ENCODE results near the gene CCNI2.

Gene CCNI2

GRCh38 chr5:132750471-132751230 lies 3.4 kb downstream of the CCNI2 start:
- no peak for DNase-seq (ENCODE audit: low read depth)

GRCh38 chr5:132751444-132751843 lies 4.2 kb downstream of the CCNI2 start:
- DNase-seq (ENCODE audit: low read depth), result no peak

- no peak for DNase-seq (ENCODE audit: low read depth)
Observed at GRCh38 chr5:132751971-132752580, 4.8 kb downstream of the CCNI2 start.

GRCh38 chr5:132752581-132753125 lies 5.4 kb downstream of the CCNI2 start:
- DNase-seq (ENCODE audit: low read depth), result no peak

- no peak for DNase-seq (ENCODE audit: low read depth)
Observed at GRCh38 chr5:132753135-132753987, 6.1 kb downstream of the CCNI2 start.

- DNase-seq (ENCODE audit: low read depth), result no peak
Observed at GRCh38 chr5:132754111-132754510, 6.9 kb downstream of the CCNI2 start.

GRCh38 chr5:132754947-132755346 lies 7.7 kb downstream of the CCNI2 start:
- no peak for DNase-seq (ENCODE audit: low read depth)

- no peak for DNase-seq (ENCODE audit: low read depth)
Observed at GRCh38 chr5:132756542-132756941, 9.3 kb downstream of the CCNI2 start.

GRCh38 chr5:132758451-132758850 lies 11.2 kb downstream of the CCNI2 start:
- no peak for DNase-seq (ENCODE audit: low read depth)

GRCh38 chr5:132759114-132760048 lies 12.2 kb downstream of the CCNI2 start:
- DNase-seq (ENCODE audit: low read depth), result no peak

- DNase-seq (ENCODE audit: low read depth), result no peak
Observed at GRCh38 chr5:132760049-132760420, 12.8 kb downstream of the CCNI2 start.

GRCh38 chr5:132760601-132761317 lies 13.5 kb downstream of the CCNI2 start:
- DNase-seq (ENCODE audit: low read depth), result no peak

- DNase-seq (ENCODE audit: low read depth), result no peak
Observed at GRCh38 chr5:132761321-132762240, 14.4 kb downstream of the CCNI2 start.

GRCh38 chr5:132762246-132763000 lies 15.2 kb downstream of the CCNI2 start:
- no peak for DNase-seq (ENCODE audit: low read depth)

GRCh38 chr5:132763181-132764036 lies 16.2 kb downstream of the CCNI2 start:
- DNase-seq (ENCODE audit: low read depth), result no peak

- no peak for DNase-seq (ENCODE audit: low read depth)
Observed at GRCh38 chr5:132764051-132764450, 16.8 kb downstream of the CCNI2 start.

- no peak for DNase-seq (ENCODE audit: low read depth)
Observed at GRCh38 chr5:132764671-132765238, 17.5 kb downstream of the CCNI2 start.

All from HS-27A (cell line).